ENCODE measurements around the gene ZNF567. TPM values are rescaled to one million over a fixed set of nuclear protein-coding genes. Genes with fewer than 3 reads are reported as not detected.
A peak's percentile ranks its signal among the peaks of the same experiment; 100 is the strongest.

The ZNF567 gene
- total RNA-seq: 1 to 10 TPM; 1.4 to 4.2 (median 1.9) TPM
- polyA plus RNA-seq: 1 to 10 TPM; 1.2 to 2.8 TPM

DNA sequence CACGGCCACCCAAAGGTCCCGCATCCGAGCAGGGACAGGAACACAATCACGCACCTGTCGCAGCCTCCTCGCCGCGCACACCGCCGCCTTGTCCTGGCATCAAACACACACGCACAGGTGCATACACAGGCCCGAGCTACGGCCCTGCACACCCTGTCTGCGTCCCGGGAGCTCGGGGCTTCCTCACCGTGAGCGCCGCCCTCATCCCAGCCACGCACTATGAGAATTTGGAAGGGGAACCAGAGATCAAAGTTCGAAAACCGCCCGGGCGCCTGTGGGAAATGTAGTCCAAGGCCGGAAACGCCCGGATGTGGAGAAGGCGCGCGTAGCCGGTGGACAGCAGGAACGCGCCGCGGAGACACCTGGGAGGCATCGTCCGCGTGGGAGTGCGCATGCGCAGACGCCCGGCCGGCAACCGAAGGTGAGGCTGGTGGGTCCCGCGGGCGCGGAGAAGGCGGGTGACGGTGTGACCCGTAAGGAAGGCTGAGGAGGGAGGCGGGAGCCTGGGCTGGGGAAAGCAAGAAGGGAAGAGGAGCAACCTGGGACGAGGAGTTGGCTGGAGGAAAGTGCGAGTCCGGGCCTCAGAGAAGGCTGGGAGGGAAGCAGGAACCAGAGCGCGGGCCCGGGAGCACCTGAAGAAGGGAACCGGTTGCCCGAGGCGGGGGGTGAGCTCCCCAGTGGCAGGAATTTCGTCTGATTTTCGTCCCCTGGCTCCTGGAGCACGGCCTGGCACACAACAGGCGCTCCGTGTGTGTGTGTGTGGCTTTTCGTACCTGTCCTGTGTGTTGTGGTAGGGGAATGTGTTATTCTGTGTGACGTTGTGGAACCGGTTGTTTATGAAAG is at the start of gene ZNF567:
ZNF567 (plus strand) TSS at position 399 of the 843 bp plus-strand sequence. CDS start 7,256 bp downstream, outside the sequence.
- Histone ChIP-seq H3K4me3 (peak within 1 kb of the TSS; percentile 73 to 89 (median 80)), H3K27ac (peak within 1 kb of the TSS; percentile 44 to 63 (median 54)), H3K4me1 (peaks cover 0 to 8% (median 3%) of the 10 kb centered on the region in 3 donors), H3K9me3 (no peaks in the 10 kb centered on the region), H3K27me3 (no peaks in the 10 kb centered on the region), H3K36me3 (peaks cover 0 to 15% (median 0%) of the 10 kb centered on the region in 3 donors)
- no peak for TF ChIP-seq CTCF (IDR thresholded peaks at IDR 0.05)
- intact Hi-C loops (cut with DNase I): no loop called here
- ATAC-seq (peak; percentile 98 to 99 (median 99)), FAIRE-seq (peak; percentile 93), DNase-seq (peak; percentile 97 to 100 (median 98))
- WGBS, 2 donors: 0% methylated on average over 69 of the region's 69 CpGs

DNA sequence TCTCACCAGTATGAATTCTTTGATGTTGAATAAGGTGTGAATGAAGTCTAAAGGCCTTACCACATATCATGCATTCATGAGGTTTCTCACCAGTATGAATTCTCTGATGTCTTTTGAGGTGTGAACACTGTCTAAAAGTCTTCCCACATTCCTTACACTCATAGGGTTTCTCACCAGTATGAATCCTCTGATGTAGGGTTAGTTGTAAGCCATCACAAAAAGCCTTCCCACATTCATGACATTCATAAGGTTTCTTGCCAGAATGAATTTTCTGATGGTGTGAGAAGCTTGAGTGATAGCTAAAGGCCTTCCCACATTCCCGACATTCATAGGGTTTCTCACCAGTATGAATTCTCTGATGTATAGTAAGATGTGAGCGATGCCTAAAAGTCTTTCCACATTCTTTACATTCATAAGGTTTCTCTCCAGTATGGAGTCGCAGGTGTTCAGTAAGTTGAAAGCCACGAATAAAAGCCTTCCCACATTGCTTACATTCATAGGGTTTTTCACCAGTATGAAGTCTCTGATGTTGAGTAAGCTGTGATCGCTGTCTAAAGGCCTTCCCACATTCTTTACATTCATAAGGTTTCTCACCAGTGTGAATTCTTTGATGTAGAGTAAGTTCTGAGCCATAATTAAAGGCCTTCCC is 48.4 kb upstream of the ZNF567 start:
- 92 to 96% methylated on average over 5 of the region's 5 CpGs for WGBS, 2 donors
- no peak for TF ChIP-seq CTCF (IDR thresholded peaks at IDR 0.05)
- intact Hi-C loops (cut with DNase I): no loop called here
- H3K36me3 ChIP-seq: peaks cover 0 to 32% (median 5%) of the 10 kb centered on the region in 3 donors
- no peak for ATAC-seq
- no peak overlapping the region for H3K4me3 ChIP-seq
- H3K9me3 ChIP-seq: peaks cover 0 to 34% (median 9%) of the 10 kb centered on the region in 4 donors
- H3K27ac ChIP-seq: no peak overlapping the region
- no peaks in the 10 kb centered on the region for H3K4me1 ChIP-seq
- no peak for FAIRE-seq
- H3K27me3 ChIP-seq: no peaks in the 10 kb centered on the region
- DNase-seq: no peak

- WGBS, 2 donors: 83 to 90% methylated on average over 2 of the region's 2 CpGs
- H3K4me3 ChIP-seq: no peak overlapping the region
- TF ChIP-seq CTCF (IDR thresholded peaks at IDR 0.05): no peak
- FAIRE-seq: no peak
- peaks cover 0 to 25% (median 4%) of the 10 kb centered on the region in 4 donors for H3K9me3 ChIP-seq
- H3K36me3 ChIP-seq: peaks cover 0 to 58% (median 22%) of the 10 kb centered on the region in 3 donors
- no peak for ATAC-seq
- H3K27ac ChIP-seq: no peak overlapping the region
- H3K4me1 ChIP-seq: no peaks in the 10 kb centered on the region
- intact Hi-C loops (cut with DNase I): no loop called here
- H3K27me3 ChIP-seq: no peaks in the 10 kb centered on the region
- DNase-seq: no peak
These were observed 40.7 kb upstream of the ZNF567 start for GRCh38 chr19:36646746-36647145.

- DNase-seq: no peak
- Histone ChIP-seq H3K36me3 (peaks cover 0 to 79% (median 34%) of the 10 kb centered on the region in 3 donors), H3K9me3 (peaks cover 0 to 17% (median 0%) of the 10 kb centered on the region in 4 donors), H3K4me1 (no peaks in the 10 kb centered on the region), H3K27ac (no peak overlapping the region), H3K4me3 (no peak overlapping the region), H3K27me3 (no peaks in the 10 kb centered on the region)
- FAIRE-seq: no peak
- intact Hi-C loops (cut with DNase I): no loop called here
- no peak for TF ChIP-seq CTCF (IDR thresholded peaks at IDR 0.05)
- WGBS, 2 donors: 97 to 98% methylated on average over 1 of the region's 1 CpG
- ATAC-seq: no peak
These were observed 34.5 kb upstream of the ZNF567 start for GRCh38 chr19:36652958-36653357.
